Measurements from ENCODE around the gene PTPN14.

PTPN14 gene

GRCh38 chr1:214574598-214575411, 23.4 kb upstream of the PTPN14 start:
- peak; percentile 39 for DNase-seq (ENCODE audit: low read depth)
- TF ChIP-seq CTCF (conservative IDR thresholded peaks at IDR 0.05; ENCODE audit: control insufficient read depth, insufficient read depth, low read depth, low read length), result no peak
- H3K4me3 ChIP-seq (ENCODE audit: control insufficient read depth, low read depth, low read length), result no peak overlapping the region

- no peak for TF ChIP-seq CTCF (conservative IDR thresholded peaks at IDR 0.05; ENCODE audit: control insufficient read depth, insufficient read depth, low read depth, low read length)
- DNase-seq (ENCODE audit: low read depth), result peak; percentile 50
- no peak overlapping the region for H3K4me3 ChIP-seq (ENCODE audit: control insufficient read depth, low read depth, low read length)
Observed at GRCh38 chr1:214573386-214574318, 22.2 kb upstream of the PTPN14 start.

GRCh38 chr1:214571281-214571680, 19.9 kb upstream of the PTPN14 start:
- H3K4me3 ChIP-seq (ENCODE audit: control insufficient read depth, low read depth, low read length), result no peak overlapping the region
- no peak for DNase-seq (ENCODE audit: low read depth)

GRCh38 chr1:214570442-214570841, 19.0 kb upstream of the PTPN14 start:
- no peak overlapping the region for H3K4me3 ChIP-seq (ENCODE audit: control insufficient read depth, low read depth, low read length)
- no peak for TF ChIP-seq CTCF (conservative IDR thresholded peaks at IDR 0.05; ENCODE audit: control insufficient read depth, insufficient read depth, low read depth, low read length)
- peak; percentile 82 for DNase-seq (ENCODE audit: low read depth)

More at GRCh38 chr1:214571281-214571680, 19.9 kb upstream of the PTPN14 start:
- no peak for TF ChIP-seq CTCF (conservative IDR thresholded peaks at IDR 0.05; ENCODE audit: control insufficient read depth, insufficient read depth, low read depth, low read length)

GRCh38 chr1:214569357-214570004, 18.1 kb upstream of the PTPN14 start:
- peak; percentile 83 for DNase-seq (ENCODE audit: low read depth)
- TF ChIP-seq CTCF (conservative IDR thresholded peaks at IDR 0.05; ENCODE audit: control insufficient read depth, insufficient read depth, low read depth, low read length), result no peak
- H3K4me3 ChIP-seq (ENCODE audit: control insufficient read depth, low read depth, low read length), result no peak overlapping the region

GRCh38 chr1:214568328-214568727, 16.9 kb upstream of the PTPN14 start:
- no peak overlapping the region for H3K4me3 ChIP-seq (ENCODE audit: control insufficient read depth, low read depth, low read length)
- no peak for TF ChIP-seq CTCF (conservative IDR thresholded peaks at IDR 0.05; ENCODE audit: control insufficient read depth, insufficient read depth, low read depth, low read length)
- peak; percentile 81 for DNase-seq (ENCODE audit: low read depth)
